ENCODE data around the gene ADGRF1. TPM values are rescaled to one million over a fixed set of nuclear protein-coding genes. Genes with fewer than 3 reads are reported as not detected.

ADGRF1 gene
- total RNA-seq: 11.7 and 12.9 TPM in 2 replicates

GRCh38 chr6:47042275-47042791 lies at the start of gene ADGRF1:
TSS of gene ADGRF1 (minus strand) at chr6:47042332. CDS start at chr6:47029061, 13,271 bp downstream.

Other genes starting within 250 kb of the ADGRF1 start
- 0.11 TPM in 1 of 2 replicates, not detected in the other for gene MEP1A, start 248.9 kb downstream of the ADGRF1 start, total RNA-seq
- gene ADGRF5, start 120.4 kb downstream of the ADGRF1 start, total RNA-seq: not detected in 2 replicates